Measurements from ENCODE around the gene PRAMEF1.
"Not testable (repeated sequence)": the region's sequence is repeated elsewhere in the genome, so short reads cannot be mapped to it uniquely, and the experiment has no call there.

Gene PRAMEF1

DNA sequence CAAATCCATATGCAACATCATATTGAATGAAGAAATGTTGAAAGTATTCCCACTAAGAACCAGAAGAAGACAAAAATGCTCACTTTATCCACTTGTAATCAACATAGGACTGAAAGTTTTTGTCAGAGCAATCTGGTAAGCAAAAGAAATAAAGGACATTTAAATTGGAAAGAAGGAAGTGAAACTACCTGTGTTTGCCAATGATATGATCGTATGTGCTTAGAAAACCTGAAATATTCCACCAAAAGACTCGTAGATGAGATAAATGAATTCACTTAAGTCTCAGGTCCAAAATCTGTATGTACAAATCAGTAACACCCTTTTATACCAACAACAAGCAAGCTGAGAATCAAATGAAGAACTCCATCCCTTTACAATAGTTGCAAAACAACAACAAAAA, 8.5 kb downstream of the PRAMEF1 start:
- no peak overlapping the region for H3K27ac ChIP-seq

GRCh38 chr1:12809933-12810332, 18.7 kb downstream of the PRAMEF1 start:
- H3K27ac ChIP-seq: no peak overlapping the region
- TF ChIP-seq CTCF (IDR thresholded peaks at IDR 0.05) (no peak), ZFX (IDR thresholded peaks at IDR 0.05; ENCODE audit: borderline replicate concordance) (no peak)

More for the DNA sequence above, 8.5 kb downstream of the PRAMEF1 start:
- TF ChIP-seq CTCF (IDR thresholded peaks at IDR 0.05) (no peak), ZFX (IDR thresholded peaks at IDR 0.05; ENCODE audit: borderline replicate concordance) (no peak)

DNA sequence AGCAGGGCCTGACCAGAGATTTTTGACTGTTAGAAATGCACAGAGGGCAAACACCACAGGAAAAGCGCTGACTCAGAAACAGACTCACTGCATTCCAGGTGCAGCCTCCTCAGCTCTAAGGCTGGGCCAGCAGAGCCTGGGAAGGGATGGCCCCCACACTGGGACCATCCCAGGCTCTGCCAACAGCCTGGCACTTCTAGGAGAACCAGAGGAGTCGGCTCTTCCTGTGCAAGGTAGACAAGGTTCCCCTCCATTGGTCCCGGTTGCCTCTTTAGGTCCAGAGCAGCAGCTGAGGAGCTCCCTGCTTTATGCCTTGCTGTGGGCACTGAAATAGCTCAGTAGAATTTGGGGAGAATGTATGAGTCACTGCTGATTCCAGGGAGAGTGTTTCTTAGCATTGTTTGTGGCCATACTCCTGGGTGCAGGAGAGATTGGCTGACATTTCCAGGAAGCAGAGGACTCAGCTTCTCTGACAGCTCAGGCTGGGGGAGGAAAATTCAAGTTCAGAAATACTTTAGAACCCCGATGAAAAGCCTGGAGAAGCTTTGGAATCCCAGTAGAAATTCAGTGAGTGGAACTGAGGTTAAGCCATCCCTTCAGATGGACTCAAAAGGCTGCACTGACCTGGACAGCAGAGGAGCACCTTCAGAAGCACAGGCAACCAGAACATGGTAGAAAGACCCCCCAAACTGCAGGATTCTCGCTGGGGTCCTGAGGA, 19.7 kb downstream of the PRAMEF1 start:
- no peak for TF ChIP-seq ZFX (IDR thresholded peaks at IDR 0.05; ENCODE audit: borderline replicate concordance)
- no peak for TF ChIP-seq CTCF (IDR thresholded peaks at IDR 0.05)
- H3K27ac ChIP-seq: no peak overlapping the region

GRCh38 chr1:12811409-12811784, 20.2 kb downstream of the PRAMEF1 start:
- H3K27ac ChIP-seq: no peak overlapping the region
- TF ChIP-seq CTCF (IDR thresholded peaks at IDR 0.05): no peak
- TF ChIP-seq ZFX (IDR thresholded peaks at IDR 0.05; ENCODE audit: borderline replicate concordance): no peak

- H3K27ac ChIP-seq: not testable (repeated sequence)
Observed at GRCh38 chr1:12819061-12819460, 27.9 kb downstream of the PRAMEF1 start.

DNA sequence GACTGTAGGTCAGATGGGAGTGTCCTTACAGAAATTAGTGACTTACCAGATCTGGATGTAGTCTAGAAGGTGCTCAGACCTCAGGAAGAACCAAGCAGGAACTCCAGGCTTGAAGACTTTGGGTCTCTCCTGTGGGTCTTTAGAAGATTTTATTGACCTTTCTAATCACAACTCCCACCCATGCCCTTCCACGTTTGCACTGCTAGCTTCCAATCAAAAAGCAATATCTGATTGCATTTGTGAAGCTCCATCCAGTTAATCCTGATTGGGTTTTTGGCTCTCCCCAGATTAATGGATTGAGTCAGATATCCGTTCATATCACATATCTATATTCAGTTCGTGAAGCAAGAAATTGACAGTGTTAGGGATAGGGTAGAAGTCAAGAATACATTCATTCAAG, 40.1 kb downstream of the PRAMEF1 start, which contains the start of gene PRAMEF11:
PRAMEF11 (minus strand) TSS at position 101 of the 400 bp plus-strand sequence. CDS start 2,621 bp downstream, outside the sequence.
- H3K27ac ChIP-seq: not testable (repeated sequence)

DNA sequence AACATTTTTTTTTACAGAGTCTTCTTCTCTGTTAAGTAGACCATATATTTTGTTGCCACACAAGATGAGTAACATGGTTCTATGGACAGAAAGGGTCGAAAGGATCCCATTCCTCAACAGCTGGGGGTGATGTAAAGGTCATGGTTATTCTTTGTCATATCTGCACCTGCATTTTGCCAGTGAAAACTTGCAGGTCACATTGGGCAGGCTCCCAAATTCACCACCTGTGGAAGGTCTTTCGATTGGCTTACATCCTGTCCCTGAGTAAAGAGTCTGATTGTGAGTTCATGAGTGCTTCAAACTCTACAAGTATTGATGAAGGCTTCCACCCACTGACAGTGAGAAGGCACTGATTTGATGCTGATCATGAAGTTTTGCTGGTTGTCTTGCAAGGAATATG, 42.1 kb downstream of the PRAMEF1 start:
- not testable (repeated sequence) for H3K27ac ChIP-seq
